Activated CD4-positive, CD25-positive, alpha-beta regulatory T cell treated with anti-CD3 and anti-CD28 coated beads, Interleukin-2, amount 50 U/mL, for 72 hours (primary cell): ENCODE measurements around the gene PRDM16.

Experiments
- DNase-seq: peaks from one replicate; pipeline ENCODE4 v3.0.0; 2021

PRDM16 gene

GRCh38 chr1:3472088-3472850, 403.3 kb downstream of the PRDM16 start:
- no peak for DNase-seq

GRCh38 chr1:3472906-3473305, 403.9 kb downstream of the PRDM16 start:
- DNase-seq: no peak

GRCh38 chr1:3473381-3473844, 404.4 kb downstream of the PRDM16 start:
- no peak for DNase-seq

- DNase-seq: no peak
Observed at GRCh38 chr1:3474016-3474415, 405.0 kb downstream of the PRDM16 start.

- DNase-seq: no peak
Observed at GRCh38 chr1:3474421-3474820, 405.4 kb downstream of the PRDM16 start.

GRCh38 chr1:3475839-3476573, 407.0 kb downstream of the PRDM16 start:
- DNase-seq: no peak

- DNase-seq: no peak
Observed at GRCh38 chr1:3476666-3477065, 407.7 kb downstream of the PRDM16 start.

GRCh38 chr1:3477241-3477995, 408.4 kb downstream of the PRDM16 start:
- no peak for DNase-seq

GRCh38 chr1:3478187-3478586, 409.2 kb downstream of the PRDM16 start:
- no peak for DNase-seq

- DNase-seq: no peak
Observed at GRCh38 chr1:3479511-3480368, 410.7 kb downstream of the PRDM16 start.

- DNase-seq: no peak
Observed at GRCh38 chr1:3480369-3480719, 411.3 kb downstream of the PRDM16 start.

GRCh38 chr1:3481046-3481445, 412.0 kb downstream of the PRDM16 start:
- DNase-seq: no peak

GRCh38 chr1:3481836-3482375, 412.9 kb downstream of the PRDM16 start:
- DNase-seq: no peak

GRCh38 chr1:3482378-3482849, 413.4 kb downstream of the PRDM16 start:
- no peak for DNase-seq

- no peak for DNase-seq
Observed at GRCh38 chr1:3483380-3483779, 414.4 kb downstream of the PRDM16 start.

GRCh38 chr1:3483801-3484444, 414.9 kb downstream of the PRDM16 start:
- peak; percentile 54 for DNase-seq

- DNase-seq: no peak
Observed at GRCh38 chr1:3485016-3485415, 416.0 kb downstream of the PRDM16 start.
